Kidney epithelial cell (primary cell): ENCODE measurements around the gene METTL25. TPM values are rescaled to one million over a fixed set of nuclear protein-coding genes. Genes with fewer than 3 reads are reported as not detected.

Source experiments
- DNase-seq: peaks from one replicate; pipeline ENCODE4 v3.0.0-alpha.2; 2010; ENCODE audit warnings: low read depth
- H3K27me3 ChIP-seq: 2 replicates; pipeline ENCODE4 v1.6.0; 2011; ENCODE audit warnings: low read length; ENCODE audit not compliant: control insufficient read depth, insufficient read depth
- H3K36me3 ChIP-seq: 2 replicates; pipeline ENCODE4 v1.5.1; 2011; ENCODE audit warnings: low read length; ENCODE audit not compliant: control insufficient read depth, insufficient read depth
- H3K4me3 ChIP-seq: 2 replicates; pipeline ENCODE4 v1.5.1; 2011; ENCODE audit warnings: low read depth, mild to moderate bottlenecking, control low read depth, low read length
- CTCF ChIP-seq: IDR thresholded peaks from 2 replicates; pipeline ENCODE4 v1.5.1; 2011; ENCODE audit warnings: mild to moderate bottlenecking, moderate library complexity, low read length, control low read depth, inconsistent platforms; ENCODE audit not compliant: insufficient read depth, poor library complexity, severe bottlenecking
- total RNA-seq: library from RNA; depleted of rRNA; stranded (reverse); fragments of >200 nt; gene quantifications from 2 replicates; pipeline ENCODE4 v1.2.3, GENCODE V29; 2015

Gene METTL25
- 5.3 and 5.5 TPM in 2 replicates for total RNA-seq

GRCh38 chr12:82358200-82359114, at the start of gene METTL25, which contains the start of gene CCDC59:
Gene METTL25 (plus strand): TSS chr12:82358529. CDS start chr12:82358566, 37 bp downstream.
Gene CCDC59 (minus strand): TSS chr12:82358387. CDS start chr12:82358376, 11 bp downstream.
- H3K27me3 ChIP-seq = no peaks in the 10 kb centered on the region
- peak; percentile 99 for TF ChIP-seq CTCF
- peak; percentile 79 for DNase-seq
- H3K4me3 ChIP-seq = peak within 1 kb of the TSS; percentile 79
- H3K36me3 ChIP-seq = no peaks in the 10 kb centered on the region

- no peaks in the 10 kb centered on the region for H3K36me3 ChIP-seq
- no peak for TF ChIP-seq CTCF
- no peak overlapping the region for H3K4me3 ChIP-seq
- no peak for DNase-seq
- no peaks in the 10 kb centered on the region for H3K27me3 ChIP-seq
These were observed 43.9 kb upstream of the METTL25 start for GRCh38 chr12:82314406-82314892.

GRCh38 chr12:82319276-82319675, 39.1 kb upstream of the METTL25 start:
- H3K36me3 ChIP-seq = no peaks in the 10 kb centered on the region
- no peak for DNase-seq
- no peaks in the 10 kb centered on the region for H3K27me3 ChIP-seq
- no peak overlapping the region for H3K4me3 ChIP-seq
- TF ChIP-seq CTCF = no peak

GRCh38 chr12:82325540-82326336, 32.6 kb upstream of the METTL25 start:
- H3K4me3 ChIP-seq = no peak overlapping the region
- no peak for TF ChIP-seq CTCF
- DNase-seq = no peak
- H3K36me3 ChIP-seq = no peaks in the 10 kb centered on the region
- H3K27me3 ChIP-seq = no peaks in the 10 kb centered on the region

GRCh38 chr12:82326905-82327503, 31.3 kb upstream of the METTL25 start:
- peak; percentile 36 for TF ChIP-seq CTCF
- Histone ChIP-seq H3K27me3 (no peaks in the 10 kb centered on the region), H3K4me3 (no peak overlapping the region), H3K36me3 (no peaks in the 10 kb centered on the region)
- peak; percentile 7 for DNase-seq
